Measurements from ENCODE around the gene KRT6A. TPM values are rescaled to one million over a fixed set of nuclear protein-coding genes. Genes with fewer than 3 reads are reported as not detected.

The KRT6A gene
- total and polyA plus RNA-seq, 2 of the 8 experiments (the other 6 are each of a cell fraction or from before 2014, with no cell fraction given): 0.11 TPM; not detected in 1

- Histone ChIP-seq H3K4me3 (ENCODE audit: extremely low read depth in 1 of 4, insufficient read depth in 2 of 4, low read depth in 3 of 4, low read length in 4 of 4) (no peak overlapping the region), H2AFZ (ENCODE audit: low read length) (no peak overlapping the region), H2BK20ac (ENCODE audit: low read length) (no peak overlapping the region), H3K56ac (replicated peaks; ENCODE audit: insufficient read length, low read depth, low read length) (no peak overlapping the region), H3K18ac (ENCODE audit: extremely low read depth, low read length) (no peak overlapping the region), H4K8ac (ENCODE audit: extremely low read depth, insufficient read depth, low read length) (no peak overlapping the region), H2BK120ac (replicated peaks; ENCODE audit: low read depth, low read length) (no peak overlapping the region), H2BK12ac (ENCODE audit: low read depth, low read length) (no peak overlapping the region), H3K4me1 (replicated peaks in 1 of 4; ENCODE audit: control insufficient read depth in 3 of 4, insufficient read depth in 4 of 4, low read length in 3 of 4) (peaks cover 0 to 5% (median 3%) of the 10 kb centered on the region in 4 experiments; a peak in 3 of 7 replicates), H3K4me2 (ENCODE audit: insufficient read depth in 1 of 2, low read depth in 2 of 2, low read length in 2 of 2) (no peak overlapping the region), H3K9ac (replicated peaks in 1 of 4; ENCODE audit: extremely low read depth in 1 of 4, low read depth in 3 of 4, low read length in 3 of 4) (no peak overlapping the region), H3K4ac (replicated peaks; ENCODE audit: insufficient read length, low read depth, low read length) (no peak overlapping the region), H3K27ac (ENCODE audit: low read depth, low read length) (no peak overlapping the region), H3K23me2 (ENCODE audit: low read depth, low read length) (no peaks in the 10 kb centered on the region), H3K9me3 (ENCODE audit: insufficient read depth in 2 of 2, low read depth in 1 of 2, low read length in 1 of 2) (no peaks in the 10 kb centered on the region), H4K20me1 (replicated peaks in 1 of 2; ENCODE audit: control insufficient read depth in 1 of 2, insufficient read depth in 2 of 2, low read length in 2 of 2) (no peaks in the 10 kb centered on the region), H4K91ac (replicated peaks; ENCODE audit: insufficient read length, low read length) (no peak overlapping the region), H3K79me1 (ENCODE audit: low read depth, low read length) (no peaks in the 10 kb centered on the region), H3K23ac (ENCODE audit: insufficient read length) (no peak overlapping the region), H3K79me2 (ENCODE audit: control insufficient read depth in 1 of 2, insufficient read depth in 2 of 2, low read length in 2 of 2) (no peaks in the 10 kb centered on the region), H3K36me3 (ENCODE audit: control insufficient read depth in 2 of 4, insufficient read depth in 4 of 4, low read length in 3 of 4) (no peaks in the 10 kb centered on the region), H2BK15ac (ENCODE audit: low read length) (no peak overlapping the region), H2BK5ac (ENCODE audit: low read depth, low read length) (no peak overlapping the region), H2AK5ac (ENCODE audit: low read depth, low read length) (no peak overlapping the region; the same call in 1 of the 2 replicates), H4K5ac (ENCODE audit: insufficient read length, low read depth, low read length) (no peak overlapping the region), H3K14ac (ENCODE audit: insufficient read length) (no peak overlapping the region), H3K27me3 (replicated peaks in 1 of 4; ENCODE audit: control insufficient read depth in 3 of 4, extremely low read depth in 1 of 4, insufficient read depth in 3 of 4, low read length in 3 of 4) (no peaks in the 10 kb centered on the region; a peak in 2 of 7 replicates)
- FAIRE-seq: no peak
- ChIA-PET POLR2A (ENCODE audit: partially characterized antibody) (interaction anchor here (0.6 kb wide), 1 partner anchor 311 kb away, joined by 4 read pairs; no protein-coding TSS in a partner anchor), CTCF (ENCODE audit: partially characterized antibody) (interaction anchor here (0.7 to 3.1 kb wide), 9 partner anchors 10 to 430 kb away, joined by 3 to 12 read pairs (median 3); no protein-coding TSS in a partner anchor)
- DNase-seq (ENCODE audit: low read depth in 1 of 2, low spot score in 2 of 2): no peak
- 93% methylated on average over 5 of the region's 5 CpGs; no CpG with 5 or more reads in 1 of the 2 experiments for WGBS, 2 experiments (ENCODE audit: extremely low coverage in 1 of 2, insufficient coverage in 1 of 2, insufficient read length in 1 of 2, insufficient replicate concordance in 2 of 2, low coverage in 1 of 2, low lambda C conversion rate in 2 of 2, missing lambda C conversion rate in 1 of 2)
- TF ChIP-seq, protein P1, sequence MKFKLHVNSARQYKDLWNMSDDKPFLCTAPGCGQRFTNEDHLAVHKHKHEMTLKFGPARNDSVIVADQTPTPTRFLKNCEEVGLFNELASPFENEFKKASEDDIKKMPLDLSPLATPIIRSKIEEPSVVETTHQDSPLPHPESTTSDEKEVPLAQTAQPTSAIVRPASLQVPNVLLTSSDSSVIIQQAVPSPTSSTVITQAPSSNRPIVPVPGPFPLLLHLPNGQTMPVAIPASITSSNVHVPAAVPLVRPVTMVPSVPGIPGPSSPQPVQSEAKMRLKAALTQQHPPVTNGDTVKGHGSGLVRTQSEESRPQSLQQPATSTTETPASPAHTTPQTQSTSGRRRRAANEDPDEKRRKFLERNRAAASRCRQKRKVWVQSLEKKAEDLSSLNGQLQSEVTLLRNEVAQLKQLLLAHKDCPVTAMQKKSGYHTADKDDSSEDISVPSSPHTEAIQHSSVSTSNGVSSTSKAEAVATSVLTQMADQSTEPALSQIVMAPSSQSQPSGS (IDR thresholded peaks at IDR 0.05; ENCODE audit: low read length): no peak
- TF ChIP-seq YY1 (IDR thresholded peaks at IDR 0.05; ENCODE audit: low read depth, low read length): no peak
- TF ChIP-seq, protein P2, sequence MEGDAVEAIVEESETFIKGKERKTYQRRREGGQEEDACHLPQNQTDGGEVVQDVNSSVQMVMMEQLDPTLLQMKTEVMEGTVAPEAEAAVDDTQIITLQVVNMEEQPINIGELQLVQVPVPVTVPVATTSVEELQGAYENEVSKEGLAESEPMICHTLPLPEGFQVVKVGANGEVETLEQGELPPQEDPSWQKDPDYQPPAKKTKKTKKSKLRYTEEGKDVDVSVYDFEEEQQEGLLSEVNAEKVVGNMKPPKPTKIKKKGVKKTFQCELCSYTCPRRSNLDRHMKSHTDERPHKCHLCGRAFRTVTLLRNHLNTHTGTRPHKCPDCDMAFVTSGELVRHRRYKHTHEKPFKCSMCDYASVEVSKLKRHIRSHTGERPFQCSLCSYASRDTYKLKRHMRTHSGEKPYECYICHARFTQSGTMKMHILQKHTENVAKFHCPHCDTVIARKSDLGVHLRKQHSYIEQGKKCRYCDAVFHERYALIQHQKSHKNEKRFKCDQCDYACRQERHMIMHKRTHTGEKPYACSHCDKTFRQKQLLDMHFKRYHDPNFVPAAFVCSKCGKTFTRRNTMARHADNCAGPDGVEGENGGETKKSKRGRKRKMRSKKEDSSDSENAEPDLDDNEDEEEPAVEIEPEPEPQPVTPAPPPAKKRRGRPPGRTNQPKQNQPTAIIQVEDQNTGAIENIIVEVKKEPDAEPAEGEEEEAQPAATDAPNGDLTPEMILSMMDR (IDR thresholded peaks at IDR 0.05; ENCODE audit: control extremely low read depth in 1 of 3, insufficient read depth in 1 of 3, low read depth in 1 of 3, low read length in 3 of 3): no peak
- TF ChIP-seq SP2 (IDR thresholded peaks at IDR 0.05; ENCODE audit: low read length): no peak
- no peak for TF ChIP-seq HDAC6 (IDR thresholded peaks at IDR 0.05; ENCODE audit: low read depth, low read length)
- no peak for TF ChIP-seq MAFK (IDR thresholded peaks at IDR 0.05; ENCODE audit: low read depth, low read length)
- TF ChIP-seq BACH1 (IDR thresholded peaks at IDR 0.05; ENCODE audit: low read length): no peak
- no peak for TF ChIP-seq TEAD4 (IDR thresholded peaks at IDR 0.05; ENCODE audit: low read depth, low read length)
- no peak for TF ChIP-seq RNF2 (IDR thresholded peaks at IDR 0.05; ENCODE audit: borderline replicate concordance, low read depth, low read length, missing control alignments, poor library complexity, severe bottlenecking)
Measured at GRCh38 chr12:52440821-52441319, 52.2 kb downstream of the KRT6A start.
